B cell (primary cell): Measurements from ENCODE around the gene TFCP2. TPM values are rescaled to one million over a fixed set of nuclear protein-coding genes. Genes with fewer than 3 reads are reported as not detected.
"Not testable (repeated sequence)": the region's sequence is repeated elsewhere in the genome, so short reads cannot be mapped to it uniquely, and the experiment has no call there.

Source experiments
- ATAC-seq: fragments of 200-7000 bp; cut with Tn5 transposase; one replicate; pipeline ENCODE4 v1.10.0; 2021; ENCODE audit warnings: low read depth, mild to moderate bottlenecking, moderate number of reproducible peaks, moderate library complexity
- CTCF ChIA-PET: fragments of 350-600 bp; sonication (Branson Sonifier 250); formaldehyde crosslinking; loops from one replicate; lab custom pipeline; 2021; ENCODE audit warnings: antibody characterized with exemption, inconsistent platforms; lab: Charles Lee
- POLR2A ChIA-PET: fragments of 350-600 bp; sonication (Branson Sonifier 250); formaldehyde crosslinking; loops from one replicate; lab custom pipeline; 2021; ENCODE audit warnings: antibody characterized with exemption; lab: Charles Lee
- DNase-seq: peaks from one replicate; pipeline ENCODE4 v3.0.0; 2013
- H2AFZ ChIP-seq: 2 replicates; pipeline ENCODE4 v1.6.1; 2012; ENCODE audit warnings: mild to moderate bottlenecking, low read depth, low read length; ENCODE audit not compliant: insufficient read depth, poor library complexity, severe bottlenecking
- H3K27ac ChIP-seq, 2 donors: 1 replicate in 1 of 2; 2 replicates in 1 of 2; pipeline ENCODE4 v1.5.1; 2012 to 2013; ENCODE audit warnings: low read length in 2 of 2, mild to moderate bottlenecking in 2 of 2, moderate library complexity in 1 of 2
- H3K27me3 ChIP-seq, 4 experiments: fragments of 200-600 bp in 1 of 4; sonication (generic) in 1 of 4; replicated peaks in 1 of 4; 1 replicate in 2 of 4; 2 replicates in 2 of 4; pipeline versions ENCODE4 v1.6.1 to v1.7.0; 2013 to 2016; ENCODE audit warnings: low read length in 3 of 4, mild to moderate bottlenecking in 2 of 4, mixed read lengths in 1 of 4, moderate library complexity in 1 of 4; ENCODE audit not compliant: insufficient read depth in 4 of 4, control insufficient read depth in 3 of 4; ENCODE audit errors: control extremely low read depth in 1 of 4
- H3K36me3 ChIP-seq, 2 experiments: replicated peaks in 1 of 2; 1 replicate in 1 of 2; 2 replicates in 1 of 2; pipeline versions ENCODE4 v1.6.1 to v1.7.1; 2013; ENCODE audit warnings: low read length in 1 of 2; ENCODE audit not compliant: insufficient read depth in 2 of 2, control insufficient read depth in 1 of 2; ENCODE audit errors: control extremely low read depth in 1 of 2, extremely low read depth in 1 of 2
- H3K4me1 ChIP-seq, 2 donors: fragments of 200-600 bp in 1 of 2; sonication (generic) in 1 of 2; 1 replicate in 1 of 2; 2 replicates in 1 of 2; pipeline versions ENCODE4 v1.5.1 to v1.6.1; 2013 to 2017; ENCODE audit warnings: low read length in 2 of 2; ENCODE audit not compliant: control insufficient read depth in 2 of 2, insufficient read depth in 2 of 2
- H3K4me2 ChIP-seq: replicated peaks from 2 replicates; pipeline ENCODE3; 2012; ENCODE audit warnings: mild to moderate bottlenecking, low read depth, low read length; ENCODE audit not compliant: poor library complexity, severe bottlenecking
- H3K4me3 ChIP-seq, 5 experiments: fragments of 200-600 bp in 1 of 5; sonication (generic) in 1 of 5; 1 replicate in 3 of 5; 2 replicates in 2 of 5; pipeline versions ENCODE4 v1.5.1 to v1.7.0; 2011 to 2016; ENCODE audit warnings: low read length in 4 of 5, mild to moderate bottlenecking in 4 of 5, low read depth in 2 of 5, control low read depth in 1 of 5, moderate library complexity in 1 of 5; ENCODE audit not compliant: insufficient read depth in 1 of 5; ENCODE audit errors: control extremely low read depth in 1 of 5, extremely low read depth in 1 of 5
- H3K79me2 ChIP-seq: fragments of 200-600 bp; sonication (generic); one replicate; pipeline ENCODE4 v1.6.0; 2016; ENCODE audit warnings: low read length; ENCODE audit not compliant: control insufficient read depth, insufficient read depth
- H3K9ac ChIP-seq: fragments of 200-600 bp; sonication (generic); 2 replicates; pipeline ENCODE4 v1.6.1; 2017; ENCODE audit warnings: mild to moderate bottlenecking, low read length, moderate library complexity
- H3K9me3 ChIP-seq, 3 donors: one replicate each; pipeline versions ENCODE4 v1.6.1 to v1.7.1; 2013; ENCODE audit warnings: low read length in 2 of 3; ENCODE audit not compliant: control insufficient read depth in 2 of 3, insufficient read depth in 1 of 3; ENCODE audit errors: control extremely low read depth in 1 of 3
- H4K20me1 ChIP-seq: 2 replicates; pipeline ENCODE4 v1.6.0; 2012; ENCODE audit warnings: mild to moderate bottlenecking, low read length; ENCODE audit not compliant: insufficient read depth, control insufficient read depth, poor library complexity, severe bottlenecking
- H3K27ac Mint-ChIP-seq: one replicate; pipeline ENCODE4 v1.8.0; 2021; ENCODE audit warnings: mixed read lengths
- H3K27me3 Mint-ChIP-seq: one replicate; pipeline ENCODE4 v1.8.0; 2021; ENCODE audit warnings: mixed read lengths
- H3K4me1 Mint-ChIP-seq: one replicate; pipeline ENCODE4 v1.8.0; 2021; ENCODE audit warnings: mixed read lengths
- H3K4me3 Mint-ChIP-seq: one replicate; pipeline ENCODE4 v1.8.0; 2021; ENCODE audit warnings: mixed read lengths
- H3K9me3 Mint-ChIP-seq: one replicate; pipeline ENCODE4 v1.8.0; 2022; ENCODE audit warnings: mixed read lengths; ENCODE audit not compliant: insufficient read depth
- CTCF ChIP-seq: fragments of 200-600 bp; IDR thresholded peaks from one replicate; pipeline ENCODE4 v1.8.0; 2022; ENCODE audit warnings: antibody characterized with exemption, mild to moderate bottlenecking
- EZH2 ChIP-seq: IDR thresholded peaks from 2 replicates; pipeline ENCODE4 v1.6.1; 2012; ENCODE audit warnings: borderline replicate concordance, low read depth, mild to moderate bottlenecking, moderate library complexity, low read length; ENCODE audit not compliant: insufficient read depth, poor library complexity, severe bottlenecking
- WGBS: methylation state at CpG from one replicate; pipeline ENCODE4 v1.1.5; 2013; ENCODE audit warnings: missing lambda C conversion rate; ENCODE audit not compliant: insufficient coverage; 5-methylcytosine and 5-hydroxymethylcytosine counted together
- intact Hi-C: fragments of 100-400 bp; cut with micrococcal nuclease; formaldehyde crosslinking; loops from one replicate; pipeline ENCODE4 v1.10.0; 2022
- polyA plus RNA-seq: library from polyadenylated mRNA; depleted of rRNA; stranded (reverse); fragments of >200 nt; gene quantifications from 2 replicates; pipeline ENCODE4 v1.2.3, GENCODE V29; 2012
- total RNA-seq, 2 donors: library from RNA; stranded (reverse); fragments of 120-200 nt in 1 of 2; gene quantifications; 1 replicate in 1 of 2; 2 replicates in 1 of 2; pipeline versions ENCODE4 v1.2.3 to v1.2.4, GENCODE V29; 2013 to 2022

TFCP2 gene
- total and polyA plus RNA-seq, 2 donors (not counting 1 experiment from before 2014, with no cell fraction given) = 12.1 to 38.8 TPM

- Mint-ChIP-seq H3K4me3 (no peak overlapping the region), H3K4me1 (peaks cover 14% of the 10 kb centered on the region), H3K27ac (no peak overlapping the region), H3K9me3 (no peaks in the 10 kb centered on the region), H3K27me3 (no peaks in the 10 kb centered on the region)
- Histone ChIP-seq H3K9me3 (no peaks in the 10 kb centered on the region), H2AFZ (no peak overlapping the region), H3K4me1 (peaks cover 6 to 11% of the 10 kb centered on the region in 2 donors), H3K79me2 (peaks cover 3% of the 10 kb centered on the region), H3K4me2 (no peak overlapping the region), H3K4me3 (no peak overlapping the region), H4K20me1 (no peaks in the 10 kb centered on the region), H3K27ac (no peak overlapping the region), H3K36me3 (no peaks in the 10 kb centered on the region), H3K9ac (no peak overlapping the region), H3K27me3 (no peaks in the 10 kb centered on the region)
- no peak for DNase-seq
- 100% methylated on average over 2 of the region's 7 CpGs for WGBS
- intact Hi-C loops = no loop called here
- ChIA-PET CTCF (no interaction called here), POLR2A (no interaction called here)
- no peak for ATAC-seq
- no peak for TF ChIP-seq EZH2
- TF ChIP-seq CTCF = no peak
These were observed 49.5 kb upstream of the TFCP2 start for GRCh38 chr12:51222461-51222860.

DNA sequence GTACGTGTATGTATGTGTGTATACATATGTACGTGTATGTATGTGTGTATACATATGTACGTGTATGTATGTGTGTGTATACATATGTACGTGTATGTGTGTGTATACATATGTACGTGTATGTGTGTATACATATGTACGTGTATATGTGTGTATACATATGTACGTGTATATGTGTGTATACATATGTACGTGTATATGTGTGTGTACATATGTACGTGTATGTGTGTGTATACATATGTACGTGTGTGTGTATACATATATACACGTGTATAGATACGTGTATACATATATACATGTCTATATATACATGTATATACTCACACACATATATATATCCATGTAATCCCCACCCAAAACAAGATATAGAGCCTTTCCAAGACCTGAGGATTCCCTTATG, 46.9 kb upstream of the TFCP2 start:
- CTCF ChIA-PET, H4K20me1 ChIP-seq, DNase-seq, H3K9me3 Mint-ChIP-seq, H3K4me3 Mint-ChIP-seq, H3K9ac ChIP-seq, H2AFZ ChIP-seq, H3K79me2 ChIP-seq, H3K36me3 ChIP-seq, POLR2A ChIA-PET, H3K27ac Mint-ChIP-seq, H3K4me2 ChIP-seq, H3K27ac ChIP-seq, H3K27me3 ChIP-seq, H3K9me3 ChIP-seq, H3K27me3 Mint-ChIP-seq, H3K4me3 ChIP-seq, ATAC-seq: not testable (repeated sequence)
- intact Hi-C loops = loop anchor here (2.0 to 5.0 kb wide), 4 partner anchors 105 to 1787 kb away; partner anchors contain the start of genes BIN2 and EIF4B
- 96% methylated on average over 5 of the region's 12 CpGs for WGBS
- peaks cover 6 to 18% of the 10 kb centered on the region in 2 donors for H3K4me1 ChIP-seq
- H3K4me1 Mint-ChIP-seq = peaks cover 19% of the 10 kb centered on the region
